Stomach (tissue), 4 donors: ENCODE results near the gene HIBCH.

Source experiments
- CTCF ChIP-seq, 7 experiments: fragments of 450-650 bp in 4 of 7; fragments of 200-600 bp in 3 of 7; sonication (generic) in 3 of 7; IDR thresholded peaks; one replicate each; pipeline ENCODE4 v1.5.1; 2016 to 2019; ENCODE audit warnings: antibody characterized with exemption in 7 of 7, control low read depth in 2 of 7, mild to moderate bottlenecking in 1 of 7
- EP300 ChIP-seq: sonication (generic); formaldehyde crosslinking; IDR thresholded peaks from one replicate; pipeline ENCODE4 v1.6.1; 2017; ENCODE audit warnings: antibody characterized with exemption
- POLR2A ChIP-seq, 4 donors: fragments of 450-650 bp; IDR thresholded peaks; one replicate each; pipeline ENCODE4 v1.6.1; 2016; ENCODE audit warnings: antibody characterized with exemption in 4 of 4, control low read depth in 2 of 4, mild to moderate bottlenecking in 1 of 4, moderate library complexity in 1 of 4
- POLR2AphosphoS5 ChIP-seq, 3 donors: sonication (generic); formaldehyde crosslinking; IDR thresholded peaks; one replicate each; pipeline ENCODE4 v1.6.1; 2016; ENCODE audit warnings: antibody characterized with exemption in 3 of 3

- no peak for TF ChIP-seq POLR2A (IDR thresholded peaks at IDR 0.05)
- no peak for TF ChIP-seq CTCF (IDR thresholded peaks at IDR 0.05)
- no peak for TF ChIP-seq EP300
- no peak for TF ChIP-seq POLR2AphosphoS5 (IDR thresholded peaks at IDR 0.05)
Observed at GRCh38 chr2:190339394-190339793, 19.8 kb upstream of the HIBCH start.
